Mononuclear cell (primary cell): ENCODE results near the gene PRDX1. TPM values are rescaled to one million over a fixed set of nuclear protein-coding genes. Genes with fewer than 3 reads are reported as not detected.

Experiments
- H3K27me3 ChIP-seq: 2 replicates; pipeline ENCODE4 v1.6.0; 2011; ENCODE audit warnings: low read length, control low read depth; ENCODE audit not compliant: insufficient read depth
- H3K4me1 ChIP-seq: 2 replicates; pipeline ENCODE4 v1.5.1; 2011; ENCODE audit warnings: mild to moderate bottlenecking, low read length, control low read depth; ENCODE audit not compliant: insufficient read depth
- H3K4me3 ChIP-seq: 2 replicates; pipeline ENCODE4 v1.5.1; 2011; ENCODE audit warnings: mild to moderate bottlenecking, low read length, moderate library complexity
- H3K9me3 ChIP-seq: 2 replicates; pipeline ENCODE4 v1.5.1; 2011; ENCODE audit warnings: low read depth, mild to moderate bottlenecking, control low read depth, low read length
- total RNA-seq: library from RNA; depleted of rRNA; stranded (reverse); fragments of >200 nt; gene quantifications from one replicate; pipeline ENCODE4 v1.2.3, GENCODE V29; 2012

Gene PRDX1
- total RNA-seq = 27.7 TPM

DNA sequence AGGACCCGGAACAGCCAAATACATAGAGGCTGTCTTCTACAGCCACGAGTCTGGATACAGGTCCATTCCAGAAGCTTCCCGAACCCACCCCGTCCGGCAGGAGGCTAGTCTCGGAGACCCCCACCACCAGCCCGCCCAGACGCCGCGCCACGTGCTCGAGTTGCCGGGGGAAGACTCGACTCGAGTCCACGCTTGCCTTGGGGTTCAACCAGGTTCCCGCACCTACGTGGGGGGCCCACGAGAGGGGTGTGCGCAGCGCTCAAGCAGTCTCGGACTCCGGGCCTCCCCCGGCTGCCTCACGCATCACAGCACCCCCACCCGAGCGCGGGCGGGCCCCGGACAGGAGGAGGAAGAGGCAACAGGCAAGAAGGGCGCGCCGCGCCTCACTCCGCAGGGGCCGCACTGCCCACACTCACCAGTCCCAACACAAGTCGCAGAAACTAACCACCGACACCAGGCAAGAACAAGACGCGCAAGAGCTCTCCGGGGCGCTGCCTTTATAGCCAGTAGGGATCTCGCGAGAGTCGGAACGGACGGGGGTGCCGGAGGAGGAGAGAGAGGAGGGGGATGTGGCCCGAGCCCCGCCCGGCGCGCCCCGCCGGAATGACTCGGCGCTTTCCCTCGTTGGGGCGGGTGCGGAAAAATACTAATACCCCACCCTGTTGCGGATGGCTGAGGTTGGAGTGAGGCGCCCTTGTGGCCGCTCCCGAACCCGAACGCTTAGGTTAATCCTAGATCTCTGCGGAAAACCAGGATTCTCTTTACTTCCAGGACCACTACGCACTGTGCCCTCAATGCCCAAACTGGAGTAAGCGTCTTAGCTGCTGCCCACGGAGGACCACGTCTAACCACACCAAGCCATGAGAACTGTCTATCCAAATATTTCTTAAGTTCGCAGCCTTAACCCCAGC is at the start of gene PRDX1:
Gene PRDX1, minus strand, starts transcription at position 472 of the 911 bp plus-strand sequence. CDS start 2,841 bp downstream, outside the sequence.
- peak within 1 kb of the TSS; percentile 94 for H3K4me3 ChIP-seq
- H3K9me3 ChIP-seq = no peaks in the 10 kb centered on the region
- no peaks in the 10 kb centered on the region for H3K27me3 ChIP-seq
- peaks cover 42% of the 10 kb centered on the region for H3K4me1 ChIP-seq

DNA sequence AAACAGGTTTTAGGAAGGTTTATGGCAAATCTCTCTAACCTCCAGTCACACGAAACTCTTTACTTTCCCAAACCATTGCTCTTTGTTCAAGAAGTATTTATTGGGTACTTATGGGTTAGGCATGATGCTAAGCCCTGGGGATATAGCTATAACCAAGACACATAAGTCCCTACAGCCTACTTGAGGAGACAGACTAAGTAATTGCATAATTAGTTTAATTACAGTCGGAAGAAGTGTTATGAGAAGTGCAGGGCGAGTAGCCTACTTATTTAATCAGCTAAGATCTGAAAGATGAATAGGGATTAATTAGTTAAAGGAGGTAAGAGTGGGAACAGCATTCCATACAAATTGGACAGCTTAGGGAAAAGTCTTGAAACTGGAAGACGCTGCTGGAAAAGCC is 48.9 kb upstream of the PRDX1 start:
- peaks cover 4% of the 10 kb centered on the region for H3K4me1 ChIP-seq
- no peak overlapping the region for H3K4me3 ChIP-seq
- no peaks in the 10 kb centered on the region for H3K9me3 ChIP-seq
- no peaks in the 10 kb centered on the region for H3K27me3 ChIP-seq

DNA sequence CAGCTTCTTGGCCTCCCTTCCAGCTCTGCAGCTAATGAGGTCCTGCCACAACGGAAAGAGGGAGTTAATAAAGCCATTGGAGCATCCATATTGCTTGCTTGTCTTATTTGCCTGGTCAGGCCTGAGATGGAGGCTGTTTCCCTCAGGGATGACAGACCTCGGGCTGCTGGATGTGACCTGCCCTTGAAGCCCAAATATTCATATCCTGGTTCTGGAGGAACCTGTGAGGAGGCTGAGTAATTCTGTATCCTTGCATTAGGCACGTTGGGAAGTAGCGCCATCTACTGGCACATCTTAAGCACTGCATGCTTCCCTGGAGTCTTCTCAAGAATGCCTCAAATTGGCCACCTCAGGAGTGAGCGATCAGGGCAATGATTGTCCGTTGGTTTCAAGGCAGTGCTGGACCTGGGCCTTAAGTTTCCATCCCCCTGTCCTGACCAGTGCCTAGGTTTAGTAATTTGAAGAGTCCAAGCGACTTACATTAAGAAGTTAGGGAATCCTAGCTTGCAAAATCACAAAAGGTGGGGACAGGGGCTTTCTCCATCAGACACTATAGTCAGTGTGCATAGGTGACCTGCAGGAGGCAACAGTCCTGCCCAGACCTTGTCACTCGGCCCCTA is 48.4 kb upstream of the PRDX1 start:
- Histone ChIP-seq H3K27me3 (no peaks in the 10 kb centered on the region), H3K4me3 (no peak overlapping the region), H3K9me3 (no peaks in the 10 kb centered on the region), H3K4me1 (peaks cover 3% of the 10 kb centered on the region)

DNA sequence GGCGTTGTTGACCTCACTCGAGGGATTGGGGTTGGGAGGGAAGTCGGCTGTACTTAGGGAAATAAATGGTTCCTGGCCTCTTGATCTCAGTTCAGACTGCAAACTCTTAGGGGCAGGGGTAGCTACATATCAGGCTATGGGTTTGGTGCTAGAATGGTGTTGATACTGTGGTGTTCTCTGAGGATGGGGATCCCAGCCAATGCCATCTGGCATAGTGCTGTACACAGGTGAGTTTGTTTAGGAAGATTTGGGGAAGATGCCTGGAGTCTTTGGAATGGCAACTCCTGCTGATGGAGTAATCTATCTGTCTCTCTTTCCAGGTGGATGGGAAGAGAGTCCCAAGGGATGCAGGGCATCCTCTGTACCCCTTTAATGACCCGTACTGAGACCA is 47.9 kb upstream of the PRDX1 start:
- peaks cover 3% of the 10 kb centered on the region for H3K4me1 ChIP-seq
- no peaks in the 10 kb centered on the region for H3K9me3 ChIP-seq
- no peaks in the 10 kb centered on the region for H3K27me3 ChIP-seq
- H3K4me3 ChIP-seq = no peak overlapping the region

DNA sequence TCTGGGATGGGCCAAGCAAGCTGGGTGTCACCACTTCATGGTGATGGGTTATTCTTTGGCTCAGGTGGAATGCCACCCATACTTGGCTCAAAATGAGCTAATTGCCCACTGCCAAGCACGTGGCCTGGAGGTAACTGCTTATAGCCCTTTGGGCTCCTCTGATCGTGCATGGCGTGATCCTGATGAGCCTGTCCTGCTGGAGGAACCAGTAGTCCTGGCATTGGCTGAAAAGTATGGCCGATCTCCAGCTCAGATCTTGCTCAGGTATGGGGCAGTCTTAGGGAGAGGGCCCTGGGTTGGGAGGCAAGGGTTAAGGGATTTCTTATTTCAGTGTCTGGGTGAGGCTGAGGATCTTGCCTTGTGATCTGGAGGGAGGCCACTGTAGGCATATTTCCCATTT is 46.7 kb upstream of the PRDX1 start:
- Histone ChIP-seq H3K4me1 (peaks cover 3% of the 10 kb centered on the region), H3K4me3 (no peak overlapping the region), H3K27me3 (no peaks in the 10 kb centered on the region), H3K9me3 (no peaks in the 10 kb centered on the region)

DNA sequence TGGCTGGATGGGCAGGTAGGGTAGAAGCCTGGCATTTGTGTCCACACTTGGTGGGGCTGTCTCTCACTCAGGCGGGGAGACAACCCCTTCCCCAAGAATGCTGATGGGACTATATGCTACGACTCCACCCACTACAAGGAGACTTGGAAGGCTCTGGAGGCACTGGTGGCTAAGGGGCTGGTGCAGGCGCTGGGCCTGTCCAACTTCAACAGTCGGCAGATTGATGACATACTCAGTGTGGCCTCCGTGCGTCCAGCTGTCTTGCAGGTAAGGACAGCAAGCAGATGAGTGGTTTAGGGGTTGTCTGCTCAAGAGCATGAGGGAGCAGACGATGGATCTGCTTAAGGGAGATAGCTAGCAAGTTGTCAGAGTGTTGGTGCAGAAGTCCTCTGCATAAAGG is 46.2 kb upstream of the PRDX1 start:
- Histone ChIP-seq H3K4me3 (no peak overlapping the region), H3K9me3 (no peaks in the 10 kb centered on the region), H3K4me1 (peaks cover 3% of the 10 kb centered on the region), H3K27me3 (no peaks in the 10 kb centered on the region)

DNA sequence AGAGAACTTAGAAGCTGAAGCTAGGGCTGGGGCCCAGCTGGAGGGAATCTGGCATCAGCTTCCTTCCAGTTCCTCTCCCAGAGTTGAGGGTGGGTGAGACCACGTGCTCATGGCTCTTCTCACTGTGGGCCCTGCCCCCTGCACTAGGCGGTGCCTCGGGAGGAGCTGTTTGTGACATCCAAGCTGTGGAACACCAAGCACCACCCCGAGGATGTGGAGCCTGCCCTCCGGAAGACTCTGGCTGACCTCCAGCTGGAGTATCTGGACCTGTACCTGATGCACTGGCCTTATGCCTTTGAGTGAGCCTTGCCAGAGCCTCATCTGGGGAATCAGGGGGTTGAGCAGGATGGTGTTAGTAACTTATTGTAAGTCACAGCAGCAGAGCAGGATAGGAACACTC is 45.0 kb upstream of the PRDX1 start:
- no peaks in the 10 kb centered on the region for H3K27me3 ChIP-seq

DNA sequence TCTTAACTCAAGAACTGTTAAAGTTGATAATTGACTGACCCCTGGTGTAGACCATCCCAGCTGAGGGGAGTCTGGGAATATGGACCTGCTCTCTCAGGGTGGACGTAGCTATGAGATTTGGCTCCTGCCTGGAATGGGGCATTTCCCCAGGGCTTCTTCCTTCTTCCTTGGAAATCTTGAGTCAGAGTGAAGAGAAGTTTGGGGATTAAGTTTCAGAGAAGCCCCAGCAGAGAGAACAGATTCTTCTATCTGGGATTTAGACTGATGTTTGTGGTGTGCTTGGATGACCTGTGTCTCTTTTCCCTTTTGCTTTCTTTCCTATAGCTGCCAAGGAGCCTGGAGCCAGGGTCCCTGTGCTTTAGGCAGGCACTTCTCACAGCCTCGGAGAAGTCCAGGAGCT is 42.2 kb upstream of the PRDX1 start:
- H3K27me3 ChIP-seq = no peaks in the 10 kb centered on the region
- peaks cover 3% of the 10 kb centered on the region for H3K4me1 ChIP-seq
- no peaks in the 10 kb centered on the region for H3K9me3 ChIP-seq
- H3K4me3 ChIP-seq = no peak overlapping the region

More for the DNA sequence above, 45.0 kb upstream of the PRDX1 start:
- Histone ChIP-seq H3K4me1 (peaks cover 3% of the 10 kb centered on the region), H3K4me3 (no peak overlapping the region), H3K9me3 (no peaks in the 10 kb centered on the region)

DNA sequence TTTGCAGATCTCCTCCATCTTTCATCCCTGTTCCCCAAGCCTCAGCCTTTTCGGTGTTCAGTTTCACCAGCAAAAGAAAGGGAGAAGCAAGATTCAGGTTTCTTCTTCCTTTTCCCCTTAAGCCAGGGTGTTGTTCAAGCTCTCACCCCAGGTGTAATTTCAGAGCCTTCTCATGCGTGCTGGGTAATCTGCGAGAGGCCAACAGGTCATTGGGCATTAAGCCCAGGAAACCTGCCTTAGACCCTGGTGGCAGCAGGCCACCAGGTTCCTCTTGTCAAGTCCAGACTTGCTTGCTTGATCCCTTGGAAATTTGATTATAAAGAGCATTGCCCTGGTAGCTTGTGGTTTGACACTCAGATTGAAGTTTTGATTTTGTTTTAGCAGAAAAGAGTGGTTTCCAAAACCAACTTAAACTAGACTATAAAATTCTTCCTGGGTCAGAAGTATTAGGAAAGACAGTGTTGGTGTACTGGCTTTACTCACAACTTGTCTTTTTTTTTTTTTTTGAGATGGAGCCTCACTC is 35.8 kb upstream of the PRDX1 start:
- Histone ChIP-seq H3K9me3 (no peaks in the 10 kb centered on the region), H3K4me3 (no peak overlapping the region), H3K4me1 (peaks cover 8% of the 10 kb centered on the region), H3K27me3 (no peaks in the 10 kb centered on the region)

DNA sequence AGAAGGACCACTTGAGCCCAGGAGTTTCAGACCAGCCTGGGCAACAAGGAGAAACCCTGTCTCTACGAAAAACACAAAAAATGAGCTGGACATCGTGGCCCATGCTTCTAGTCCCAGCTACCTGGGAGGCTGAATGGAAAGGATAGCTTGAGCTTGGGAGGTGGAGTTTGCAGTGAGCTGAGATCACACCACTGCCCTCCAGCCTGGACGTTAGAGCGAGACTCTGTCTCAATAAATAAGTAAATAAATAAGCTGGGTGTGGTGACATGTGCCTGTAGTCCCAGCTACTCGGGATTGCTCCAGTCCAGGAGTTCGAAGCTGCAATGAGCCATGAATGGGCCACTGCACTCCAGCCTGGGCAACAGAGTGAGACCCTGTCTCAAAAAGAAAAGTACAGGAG is 32.5 kb upstream of the PRDX1 start:
- no peak overlapping the region for H3K4me3 ChIP-seq
- H3K27me3 ChIP-seq = no peaks in the 10 kb centered on the region
- peaks cover 29% of the 10 kb centered on the region for H3K4me1 ChIP-seq
- H3K9me3 ChIP-seq = no peaks in the 10 kb centered on the region

DNA sequence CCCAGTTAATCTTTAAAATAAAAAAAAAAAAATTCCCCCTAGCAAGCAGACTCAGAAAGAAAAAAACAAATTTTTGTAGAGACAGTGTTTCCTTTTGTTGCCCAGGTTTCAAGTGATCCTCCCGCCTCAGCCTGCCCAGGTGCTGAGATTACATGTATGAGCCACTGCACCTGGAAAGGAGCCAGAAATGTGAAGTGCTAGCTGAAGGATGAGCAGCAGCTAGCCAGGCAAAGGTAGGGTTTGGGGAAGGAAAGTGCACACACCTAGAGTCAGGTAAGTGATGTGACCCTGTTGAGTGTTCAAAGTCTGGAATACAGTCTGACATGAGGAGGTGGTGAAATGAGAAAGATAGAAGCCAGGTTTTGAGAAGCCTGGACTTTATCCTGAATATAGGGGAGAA is 30.6 kb upstream of the PRDX1 start:
- Histone ChIP-seq H3K27me3 (no peaks in the 10 kb centered on the region), H3K4me1 (peaks cover 26% of the 10 kb centered on the region), H3K9me3 (no peaks in the 10 kb centered on the region), H3K4me3 (no peak overlapping the region)

DNA sequence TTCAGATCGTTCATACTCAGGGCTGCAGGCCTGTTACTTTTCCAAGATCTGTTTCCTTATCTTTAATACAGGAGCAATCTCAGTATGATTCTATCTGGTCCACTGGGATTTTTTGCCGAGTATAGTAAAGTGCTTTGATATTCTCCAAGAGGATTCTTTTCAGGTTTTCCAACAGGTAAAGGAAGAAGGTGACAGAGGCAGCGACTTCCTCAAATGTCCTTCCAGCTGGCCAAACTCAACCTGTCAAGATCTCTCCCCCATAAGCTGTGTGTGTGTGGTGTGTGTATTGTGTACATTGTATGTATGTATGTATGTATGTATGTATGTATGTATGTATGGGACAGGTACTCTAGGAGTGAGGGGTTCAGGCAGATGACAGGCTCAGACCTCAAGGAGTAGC is 30.0 kb upstream of the PRDX1 start:
- H3K9me3 ChIP-seq = no peaks in the 10 kb centered on the region
- no peaks in the 10 kb centered on the region for H3K27me3 ChIP-seq
- peak overlapping the region; percentile 89 for H3K4me3 ChIP-seq
- peaks cover 25% of the 10 kb centered on the region for H3K4me1 ChIP-seq

DNA sequence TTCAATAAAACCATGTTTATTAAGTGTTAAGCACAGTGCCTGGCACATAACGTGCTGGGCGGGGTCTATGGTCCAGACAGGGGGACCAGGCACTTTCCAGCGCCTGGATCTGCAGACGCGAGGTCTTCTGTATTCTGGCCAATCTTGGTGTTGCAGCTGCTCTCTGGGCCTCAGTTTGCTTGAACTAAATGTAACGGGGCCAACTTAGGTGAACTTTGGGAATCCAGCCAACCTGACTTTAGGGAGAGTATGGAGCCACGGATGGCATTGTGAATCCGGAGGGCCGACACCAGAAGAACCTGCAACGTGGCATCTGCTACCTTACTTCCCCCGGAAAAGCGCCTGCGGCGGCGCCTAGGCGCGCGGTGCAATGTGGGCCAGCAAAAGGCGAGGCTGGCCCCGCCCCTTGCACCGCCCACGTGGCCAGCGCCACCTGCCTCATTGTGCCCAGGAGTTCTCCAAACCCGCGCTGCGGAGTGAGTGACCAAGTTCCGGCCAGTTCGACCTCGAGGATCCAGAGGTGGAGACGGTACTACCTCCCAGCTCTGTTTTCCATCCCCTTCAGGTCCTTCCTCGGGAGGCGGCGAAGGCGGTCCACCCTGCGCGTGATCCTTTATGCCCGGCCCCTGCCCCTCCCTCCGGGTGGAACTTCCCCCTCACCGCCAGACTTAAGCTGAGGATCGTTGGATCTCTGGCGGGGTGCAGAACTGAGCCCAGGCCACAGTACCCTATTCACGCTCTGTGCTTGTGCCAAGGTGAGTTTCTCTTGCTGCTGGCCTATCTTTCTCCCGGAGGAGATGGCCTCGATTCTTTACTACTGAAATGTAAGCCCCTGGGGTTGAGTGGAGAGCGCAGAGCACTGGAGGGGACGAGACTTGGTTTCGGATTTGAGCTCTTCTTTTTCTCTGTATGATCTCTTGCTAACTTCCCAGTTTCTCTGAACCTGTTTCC is 29.0 kb upstream of the PRDX1 start, which contains the start of gene AKR1A1:
Gene AKR1A1, plus strand, starts transcription at position 426 of the 951 bp plus-strand sequence. CDS start 10,969 bp downstream, outside the sequence.
- peaks cover 32% of the 10 kb centered on the region for H3K4me1 ChIP-seq
- peak within 1 kb of the TSS; percentile 89 for H3K4me3 ChIP-seq
- H3K9me3 ChIP-seq = no peaks in the 10 kb centered on the region
- no peaks in the 10 kb centered on the region for H3K27me3 ChIP-seq

DNA sequence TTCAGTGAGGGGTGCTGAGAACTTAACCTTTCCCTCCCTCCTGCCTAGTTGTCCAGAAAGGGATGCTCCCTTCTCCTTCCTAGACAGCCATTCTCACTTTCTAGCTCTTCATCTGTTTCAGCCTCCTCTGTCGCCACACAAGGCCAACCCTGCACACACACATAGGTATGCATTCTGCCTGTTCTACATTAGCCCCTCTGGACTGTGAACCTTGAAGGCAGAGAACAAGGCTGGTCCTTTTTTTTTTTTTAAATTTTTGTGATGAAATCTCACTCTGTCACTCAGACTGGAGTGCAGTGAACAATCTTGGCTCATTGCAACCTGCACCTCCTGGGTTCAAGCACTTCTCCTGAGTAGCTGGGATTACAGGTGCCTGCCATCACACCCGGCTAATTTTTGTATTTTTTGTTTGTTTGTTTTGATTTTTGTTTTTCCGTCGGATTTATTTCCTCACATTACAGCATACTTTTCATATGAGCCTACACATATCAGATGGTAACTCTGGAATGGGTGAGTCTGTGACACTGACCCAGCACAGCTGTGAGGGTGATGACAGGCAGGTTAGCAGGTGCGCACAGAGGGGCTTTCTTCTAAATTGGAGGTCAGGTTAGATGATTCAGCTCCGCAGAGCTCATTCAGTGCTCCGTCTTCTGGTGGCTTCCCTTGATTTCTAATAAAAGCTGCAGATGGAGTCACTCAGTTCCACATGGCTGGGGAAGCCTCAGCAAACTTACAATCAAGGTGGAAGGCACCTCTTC is 24.0 kb upstream of the PRDX1 start:
- Histone ChIP-seq H3K4me3 (no peak overlapping the region), H3K9me3 (no peaks in the 10 kb centered on the region), H3K4me1 (peaks cover 63% of the 10 kb centered on the region), H3K27me3 (no peaks in the 10 kb centered on the region)
